ENCODE measurements around the gene LAMTOR2.

Gene LAMTOR2

DNA sequence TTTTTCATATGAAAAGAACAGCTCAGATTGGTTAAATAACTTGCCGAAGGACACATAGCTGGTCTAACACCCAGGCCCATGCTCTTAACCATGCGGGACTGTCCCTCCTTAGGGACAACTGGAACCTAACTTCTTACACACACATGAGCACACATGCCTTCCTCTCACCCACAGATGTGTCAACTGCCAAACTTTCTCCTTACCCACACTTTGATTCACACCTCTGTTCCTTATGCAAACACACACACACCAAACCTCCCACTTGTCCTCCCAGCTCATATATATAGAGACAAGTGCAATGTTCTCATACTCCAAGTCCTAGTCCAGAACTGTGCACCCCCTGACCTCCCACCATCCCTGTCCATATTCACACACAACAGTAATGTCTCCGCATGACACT lies 10.6 kb downstream of the LAMTOR2 start:
- Histone ChIP-seq H2AFZ (ENCODE audit: low read depth, low read length, severe bottlenecking) (no peak overlapping the region), H3K9ac (ENCODE audit: low read length) (no peak overlapping the region), H3K79me2 (ENCODE audit: insufficient read depth, low read length) (no peaks in the 10 kb centered on the region), H3K36me3 (ENCODE audit: low read length) (no peaks in the 10 kb centered on the region), H3K9me3 (ENCODE audit: insufficient read depth, low read length) (no peaks in the 10 kb centered on the region), H3K9me2 (replicated peaks; ENCODE audit: insufficient read depth, low read length) (no peaks in the 10 kb centered on the region), H4K20me1 (ENCODE audit: low read depth, low read length) (no peaks in the 10 kb centered on the region), H3K27me3 (ENCODE audit: low read length) (no peaks in the 10 kb centered on the region), H3K4me3 (ENCODE audit: insufficient read depth, low read length, poor library complexity, severe bottlenecking) (no peak overlapping the region), H3K4me2 (ENCODE audit: low read depth, low read length, poor library complexity, severe bottlenecking) (no peak overlapping the region), H3F3A (ENCODE audit: insufficient read depth) (no peaks in the 10 kb centered on the region), H3K27ac (ENCODE audit: low read depth, low read length) (no peak overlapping the region)
- TF ChIP-seq, protein P1, sequence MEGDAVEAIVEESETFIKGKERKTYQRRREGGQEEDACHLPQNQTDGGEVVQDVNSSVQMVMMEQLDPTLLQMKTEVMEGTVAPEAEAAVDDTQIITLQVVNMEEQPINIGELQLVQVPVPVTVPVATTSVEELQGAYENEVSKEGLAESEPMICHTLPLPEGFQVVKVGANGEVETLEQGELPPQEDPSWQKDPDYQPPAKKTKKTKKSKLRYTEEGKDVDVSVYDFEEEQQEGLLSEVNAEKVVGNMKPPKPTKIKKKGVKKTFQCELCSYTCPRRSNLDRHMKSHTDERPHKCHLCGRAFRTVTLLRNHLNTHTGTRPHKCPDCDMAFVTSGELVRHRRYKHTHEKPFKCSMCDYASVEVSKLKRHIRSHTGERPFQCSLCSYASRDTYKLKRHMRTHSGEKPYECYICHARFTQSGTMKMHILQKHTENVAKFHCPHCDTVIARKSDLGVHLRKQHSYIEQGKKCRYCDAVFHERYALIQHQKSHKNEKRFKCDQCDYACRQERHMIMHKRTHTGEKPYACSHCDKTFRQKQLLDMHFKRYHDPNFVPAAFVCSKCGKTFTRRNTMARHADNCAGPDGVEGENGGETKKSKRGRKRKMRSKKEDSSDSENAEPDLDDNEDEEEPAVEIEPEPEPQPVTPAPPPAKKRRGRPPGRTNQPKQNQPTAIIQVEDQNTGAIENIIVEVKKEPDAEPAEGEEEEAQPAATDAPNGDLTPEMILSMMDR (IDR thresholded peaks at IDR 0.05; ENCODE audit: insufficient read depth, low read length, poor library complexity, severe bottlenecking) = no peak
- no peak for TF ChIP-seq EZH2phosphoT487 (conservative IDR thresholded peaks at IDR 0.05; ENCODE audit: low read length)

DNA sequence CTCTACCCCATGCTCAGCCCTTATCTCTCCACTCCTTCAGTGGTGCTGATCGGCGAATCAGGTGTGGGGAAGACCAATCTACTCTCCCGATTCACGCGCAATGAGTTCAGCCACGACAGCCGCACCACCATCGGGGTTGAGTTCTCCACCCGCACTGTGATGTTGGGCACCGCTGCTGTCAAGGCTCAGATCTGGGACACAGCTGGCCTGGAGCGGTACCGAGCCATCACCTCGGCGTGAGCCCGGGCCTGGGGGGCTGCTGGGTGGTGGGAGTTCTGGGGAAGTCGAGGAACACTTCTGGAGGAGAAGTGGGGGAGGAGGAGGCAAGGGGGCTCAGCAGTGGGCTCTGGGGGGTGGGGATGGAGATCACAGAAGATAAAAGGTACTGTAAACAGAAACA lies 11.3 kb downstream of the LAMTOR2 start:
- Histone ChIP-seq H3K36me3 (ENCODE audit: low read length) (no peaks in the 10 kb centered on the region), H3K4me2 (ENCODE audit: low read depth, low read length, poor library complexity, severe bottlenecking) (no peak overlapping the region), H3K79me2 (ENCODE audit: insufficient read depth, low read length) (no peaks in the 10 kb centered on the region), H3K9me2 (replicated peaks; ENCODE audit: insufficient read depth, low read length) (no peaks in the 10 kb centered on the region), H3F3A (ENCODE audit: insufficient read depth) (no peaks in the 10 kb centered on the region), H3K9me3 (ENCODE audit: insufficient read depth, low read length) (no peaks in the 10 kb centered on the region), H2AFZ (ENCODE audit: low read depth, low read length, severe bottlenecking) (no peak overlapping the region), H3K9ac (ENCODE audit: low read length) (no peak overlapping the region), H3K4me3 (ENCODE audit: insufficient read depth, low read length, poor library complexity, severe bottlenecking) (no peak overlapping the region), H4K20me1 (ENCODE audit: low read depth, low read length) (no peaks in the 10 kb centered on the region), H3K27me3 (ENCODE audit: low read length) (no peaks in the 10 kb centered on the region), H3K27ac (ENCODE audit: low read depth, low read length) (no peak overlapping the region)
- TF ChIP-seq, protein P1 (IDR thresholded peaks at IDR 0.05; ENCODE audit: insufficient read depth, low read length, poor library complexity, severe bottlenecking) = no peak
- no peak for TF ChIP-seq EZH2phosphoT487 (conservative IDR thresholded peaks at IDR 0.05; ENCODE audit: low read length)

DNA sequence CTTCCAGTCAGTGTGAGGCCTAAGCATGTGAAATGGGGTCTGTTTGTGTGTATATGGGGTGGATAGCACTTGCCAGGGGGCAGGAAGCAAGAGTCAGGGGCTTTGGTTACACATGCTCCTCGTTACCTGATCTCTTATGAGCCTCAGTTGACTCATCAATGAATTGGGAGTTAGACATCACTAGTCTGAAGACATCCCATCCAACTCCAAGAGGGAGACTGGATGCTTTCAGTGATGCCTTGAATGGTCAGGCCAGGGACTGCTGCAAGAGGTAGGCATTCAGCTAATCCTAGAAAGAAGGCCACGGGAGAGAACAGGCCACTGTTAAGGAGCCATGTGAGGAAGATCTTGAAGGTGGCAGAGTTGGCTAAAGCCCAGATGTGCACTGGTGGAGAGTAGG lies 12.7 kb downstream of the LAMTOR2 start:
- no peak overlapping the region for H3K4me3 ChIP-seq (ENCODE audit: insufficient read depth, low read length, poor library complexity, severe bottlenecking)
- no peaks in the 10 kb centered on the region for H3K9me3 ChIP-seq (ENCODE audit: insufficient read depth, low read length)
- H3K27ac ChIP-seq (ENCODE audit: low read depth, low read length) = no peak overlapping the region
- H2AFZ ChIP-seq (ENCODE audit: low read depth, low read length, severe bottlenecking) = no peak overlapping the region
- H3K27me3 ChIP-seq (ENCODE audit: low read length) = no peaks in the 10 kb centered on the region
- H3F3A ChIP-seq (ENCODE audit: insufficient read depth) = no peaks in the 10 kb centered on the region
- no peaks in the 10 kb centered on the region for H3K9me2 ChIP-seq (replicated peaks; ENCODE audit: insufficient read depth, low read length)
- no peaks in the 10 kb centered on the region for H4K20me1 ChIP-seq (ENCODE audit: low read depth, low read length)
- TF ChIP-seq EZH2phosphoT487 (conservative IDR thresholded peaks at IDR 0.05; ENCODE audit: low read length) = no peak
- TF ChIP-seq, protein P1 (IDR thresholded peaks at IDR 0.05; ENCODE audit: insufficient read depth, low read length, poor library complexity, severe bottlenecking) = no peak
- H3K36me3 ChIP-seq (ENCODE audit: low read length) = no peaks in the 10 kb centered on the region
- no peaks in the 10 kb centered on the region for H3K79me2 ChIP-seq (ENCODE audit: insufficient read depth, low read length)
- H3K4me2 ChIP-seq (ENCODE audit: low read depth, low read length, poor library complexity, severe bottlenecking) = no peak overlapping the region
- no peak overlapping the region for H3K9ac ChIP-seq (ENCODE audit: low read length)

All from SU-DHL-6 (cell line).